Measurements from ENCODE around the gene KIRREL3. TPM values are rescaled to one million over a fixed set of nuclear protein-coding genes. Genes with fewer than 3 reads are reported as not detected.

The KIRREL3 gene
- total RNA-seq, 1 donor from 2014 or later: 0.26 TPM

DNA sequence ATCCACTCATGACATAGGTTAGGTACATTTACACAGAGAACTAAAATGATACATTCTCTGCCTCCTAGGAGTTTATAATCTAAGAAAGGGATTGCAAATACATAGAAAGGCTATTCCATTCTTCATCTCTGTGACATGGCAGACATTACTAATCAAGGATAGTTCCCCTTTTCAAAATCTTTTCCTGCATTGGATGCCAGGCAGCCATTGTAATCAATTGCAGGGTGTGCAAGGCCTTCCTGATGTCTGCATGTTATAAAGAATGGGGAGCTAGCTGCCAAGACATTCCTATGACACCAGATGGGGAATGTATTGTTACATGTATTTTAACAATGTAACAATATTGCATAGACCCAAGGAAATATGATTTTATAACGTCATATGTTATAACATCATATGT, 82.0 kb downstream of the KIRREL3 start:
- no peak for DNase-seq (ENCODE audit: low spot score, unreplicated experiment)
- Mint-ChIP-seq H3K4me3 (ENCODE audit: low read depth) (no peak overlapping the region), H3K27me3 (peaks cover 13% of the 10 kb centered on the region), H3K27ac (no peak overlapping the region), H3K4me1 (ENCODE audit: low read depth) (no peaks in the 10 kb centered on the region), H3K9me3 (ENCODE audit: low read depth) (no peaks in the 10 kb centered on the region), H3K36me3 (ENCODE audit: insufficient read depth) (no peaks in the 10 kb centered on the region)
- TF ChIP-seq, protein P1, sequence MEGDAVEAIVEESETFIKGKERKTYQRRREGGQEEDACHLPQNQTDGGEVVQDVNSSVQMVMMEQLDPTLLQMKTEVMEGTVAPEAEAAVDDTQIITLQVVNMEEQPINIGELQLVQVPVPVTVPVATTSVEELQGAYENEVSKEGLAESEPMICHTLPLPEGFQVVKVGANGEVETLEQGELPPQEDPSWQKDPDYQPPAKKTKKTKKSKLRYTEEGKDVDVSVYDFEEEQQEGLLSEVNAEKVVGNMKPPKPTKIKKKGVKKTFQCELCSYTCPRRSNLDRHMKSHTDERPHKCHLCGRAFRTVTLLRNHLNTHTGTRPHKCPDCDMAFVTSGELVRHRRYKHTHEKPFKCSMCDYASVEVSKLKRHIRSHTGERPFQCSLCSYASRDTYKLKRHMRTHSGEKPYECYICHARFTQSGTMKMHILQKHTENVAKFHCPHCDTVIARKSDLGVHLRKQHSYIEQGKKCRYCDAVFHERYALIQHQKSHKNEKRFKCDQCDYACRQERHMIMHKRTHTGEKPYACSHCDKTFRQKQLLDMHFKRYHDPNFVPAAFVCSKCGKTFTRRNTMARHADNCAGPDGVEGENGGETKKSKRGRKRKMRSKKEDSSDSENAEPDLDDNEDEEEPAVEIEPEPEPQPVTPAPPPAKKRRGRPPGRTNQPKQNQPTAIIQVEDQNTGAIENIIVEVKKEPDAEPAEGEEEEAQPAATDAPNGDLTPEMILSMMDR (IDR thresholded peaks at IDR 0.05; ENCODE audit: unreplicated experiment): no peak

DNA sequence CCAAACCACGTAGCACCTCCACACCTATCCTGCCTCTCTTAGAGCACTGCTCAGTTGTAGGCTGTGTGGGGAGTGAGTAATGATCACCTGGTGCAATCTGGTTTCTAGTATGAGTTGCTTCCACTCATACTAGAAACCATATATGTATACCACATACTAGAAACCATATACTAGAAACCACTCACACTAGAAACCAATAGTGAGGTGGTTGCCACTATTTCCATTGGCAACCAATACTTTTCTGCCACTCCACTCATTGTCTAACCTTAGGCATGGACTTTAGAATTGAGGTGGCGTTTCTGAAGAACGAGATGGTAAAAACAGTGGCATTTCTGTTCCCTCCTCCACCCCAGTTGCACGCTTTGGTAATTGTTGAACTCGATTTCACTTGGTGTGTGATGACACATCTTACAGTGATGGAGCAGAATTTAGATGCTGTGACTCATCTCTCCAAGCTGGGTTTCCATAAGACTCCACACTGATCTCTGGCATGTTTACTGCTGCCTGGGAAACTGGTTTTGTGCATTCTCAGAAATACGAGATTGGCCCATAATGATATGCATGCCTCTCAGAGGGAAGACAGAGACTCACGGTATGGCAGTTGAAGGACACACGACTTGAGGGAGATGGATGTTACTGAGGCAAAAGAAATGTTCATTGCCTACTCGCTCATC, 82.9 kb downstream of the KIRREL3 start:
- H3K9me3 Mint-ChIP-seq (ENCODE audit: low read depth): no peaks in the 10 kb centered on the region
- no peak for DNase-seq (ENCODE audit: low spot score, unreplicated experiment)
- TF ChIP-seq, protein P1 (IDR thresholded peaks at IDR 0.05; ENCODE audit: unreplicated experiment): no peak
- H3K4me3 Mint-ChIP-seq (ENCODE audit: low read depth): no peak overlapping the region
- H3K27ac Mint-ChIP-seq: no peak overlapping the region
- peaks cover 21% of the 10 kb centered on the region for H3K27me3 Mint-ChIP-seq
- H3K4me1 Mint-ChIP-seq (ENCODE audit: low read depth): no peaks in the 10 kb centered on the region
- no peaks in the 10 kb centered on the region for H3K36me3 Mint-ChIP-seq (ENCODE audit: insufficient read depth)

DNA sequence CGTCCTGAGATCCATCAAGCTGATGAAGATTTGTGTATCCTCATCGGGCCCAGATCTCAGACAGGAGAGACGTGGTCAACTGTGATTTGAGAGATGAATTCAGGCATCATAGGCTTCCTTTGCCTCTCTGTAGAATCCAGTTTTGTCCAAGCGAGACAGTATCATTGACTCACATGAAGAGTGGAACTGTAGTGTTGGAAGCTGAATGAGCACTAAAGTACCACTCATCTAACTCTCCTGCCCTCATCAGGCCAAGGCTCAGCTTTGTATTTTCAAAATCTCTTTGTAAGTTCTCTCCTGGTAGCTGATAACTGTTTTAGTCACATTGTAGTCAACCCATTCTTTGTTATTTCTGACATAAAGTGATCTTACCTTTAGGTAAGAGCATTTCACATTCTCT, 85.1 kb downstream of the KIRREL3 start:
- no peaks in the 10 kb centered on the region for H3K36me3 Mint-ChIP-seq (ENCODE audit: insufficient read depth)
- DNase-seq (ENCODE audit: low spot score, unreplicated experiment): no peak
- TF ChIP-seq, protein P1 (IDR thresholded peaks at IDR 0.05; ENCODE audit: unreplicated experiment): no peak
- H3K9me3 Mint-ChIP-seq (ENCODE audit: low read depth): no peaks in the 10 kb centered on the region
- no peak overlapping the region for H3K27ac Mint-ChIP-seq
- H3K4me1 Mint-ChIP-seq (ENCODE audit: low read depth): no peaks in the 10 kb centered on the region
- H3K4me3 Mint-ChIP-seq (ENCODE audit: low read depth): no peak overlapping the region
- peaks cover 29% of the 10 kb centered on the region for H3K27me3 Mint-ChIP-seq

DNA sequence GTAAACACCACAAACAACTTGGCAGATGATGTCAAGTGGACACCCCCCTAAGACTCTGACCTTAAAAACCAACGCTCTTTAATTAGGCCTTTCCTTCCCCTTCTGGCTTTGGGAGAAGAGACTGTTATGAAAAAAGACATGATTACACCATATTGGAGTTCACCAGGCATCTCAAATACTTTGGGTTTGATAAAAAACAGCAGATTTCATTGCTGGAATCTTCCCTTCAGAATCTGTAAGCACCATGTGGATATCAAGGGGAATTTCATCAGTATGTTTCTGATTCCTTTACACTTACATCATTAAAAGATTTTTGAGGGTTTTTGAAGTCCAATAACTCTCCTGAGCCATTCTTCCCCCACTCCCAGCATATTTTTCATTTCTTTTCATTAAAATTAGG, 85.6 kb downstream of the KIRREL3 start:
- H3K4me1 Mint-ChIP-seq (ENCODE audit: low read depth): no peaks in the 10 kb centered on the region
- no peak overlapping the region for H3K4me3 Mint-ChIP-seq (ENCODE audit: low read depth)
- TF ChIP-seq, protein P1 (IDR thresholded peaks at IDR 0.05; ENCODE audit: unreplicated experiment): no peak
- DNase-seq (ENCODE audit: low spot score, unreplicated experiment): no peak
- no peaks in the 10 kb centered on the region for H3K9me3 Mint-ChIP-seq (ENCODE audit: low read depth)
- peaks cover 29% of the 10 kb centered on the region for H3K27me3 Mint-ChIP-seq
- H3K36me3 Mint-ChIP-seq (ENCODE audit: insufficient read depth): no peaks in the 10 kb centered on the region
- H3K27ac Mint-ChIP-seq: no peak overlapping the region

DNA sequence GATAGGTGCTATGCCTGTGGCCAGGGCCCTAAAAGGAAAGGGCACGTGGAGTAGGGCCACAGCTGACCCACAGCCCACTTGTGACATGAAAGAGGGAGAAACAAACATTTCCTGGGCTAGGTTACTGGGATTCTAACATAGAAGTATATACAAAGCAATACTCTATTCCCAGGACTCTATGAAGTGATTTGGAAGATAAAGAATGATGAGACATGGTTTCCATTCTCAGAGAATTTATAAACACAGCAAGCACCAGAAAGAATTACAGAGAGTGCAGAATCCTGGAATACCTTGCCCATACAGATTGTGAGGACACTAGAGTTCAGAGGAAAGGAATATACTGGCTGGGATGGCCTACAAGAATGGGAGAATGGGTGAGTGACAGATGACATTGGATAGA, 86.4 kb downstream of the KIRREL3 start:
- Mint-ChIP-seq H3K27ac (no peak overlapping the region), H3K36me3 (ENCODE audit: insufficient read depth) (no peaks in the 10 kb centered on the region), H3K4me1 (ENCODE audit: low read depth) (no peaks in the 10 kb centered on the region), H3K27me3 (peaks cover 29% of the 10 kb centered on the region), H3K9me3 (ENCODE audit: low read depth) (no peaks in the 10 kb centered on the region), H3K4me3 (ENCODE audit: low read depth) (no peak overlapping the region)
- TF ChIP-seq, protein P1 (IDR thresholded peaks at IDR 0.05; ENCODE audit: unreplicated experiment): no peak
- no peak for DNase-seq (ENCODE audit: low spot score, unreplicated experiment)

Measured in progenitor cell of endocrine pancreas (in vitro differentiated cells).